C4-2B (cell line): ENCODE results near the gene SELENOO.
"Not testable (repeated sequence)": the region's sequence is repeated elsewhere in the genome, so short reads cannot be mapped to it uniquely, and the experiment has no call there.

Experiments
- H3K27ac ChIP-seq: fragments of 450-650 bp; 2 replicates; pipeline ENCODE4 v1.5.1; 2017
- ZFX ChIP-seq: fragments of 450-650 bp; IDR thresholded peaks from 2 replicates; pipeline ENCODE4 v1.6.1; 2017
- TF ChIP-seq, protein P1 (sequence below): fragments of 450-650 bp; conservative IDR thresholded peaks from 2 replicates; pipeline ENCODE4 v1.5.1; 2017; ENCODE audit warnings: mild to moderate bottlenecking

The SELENOO gene

DNA sequence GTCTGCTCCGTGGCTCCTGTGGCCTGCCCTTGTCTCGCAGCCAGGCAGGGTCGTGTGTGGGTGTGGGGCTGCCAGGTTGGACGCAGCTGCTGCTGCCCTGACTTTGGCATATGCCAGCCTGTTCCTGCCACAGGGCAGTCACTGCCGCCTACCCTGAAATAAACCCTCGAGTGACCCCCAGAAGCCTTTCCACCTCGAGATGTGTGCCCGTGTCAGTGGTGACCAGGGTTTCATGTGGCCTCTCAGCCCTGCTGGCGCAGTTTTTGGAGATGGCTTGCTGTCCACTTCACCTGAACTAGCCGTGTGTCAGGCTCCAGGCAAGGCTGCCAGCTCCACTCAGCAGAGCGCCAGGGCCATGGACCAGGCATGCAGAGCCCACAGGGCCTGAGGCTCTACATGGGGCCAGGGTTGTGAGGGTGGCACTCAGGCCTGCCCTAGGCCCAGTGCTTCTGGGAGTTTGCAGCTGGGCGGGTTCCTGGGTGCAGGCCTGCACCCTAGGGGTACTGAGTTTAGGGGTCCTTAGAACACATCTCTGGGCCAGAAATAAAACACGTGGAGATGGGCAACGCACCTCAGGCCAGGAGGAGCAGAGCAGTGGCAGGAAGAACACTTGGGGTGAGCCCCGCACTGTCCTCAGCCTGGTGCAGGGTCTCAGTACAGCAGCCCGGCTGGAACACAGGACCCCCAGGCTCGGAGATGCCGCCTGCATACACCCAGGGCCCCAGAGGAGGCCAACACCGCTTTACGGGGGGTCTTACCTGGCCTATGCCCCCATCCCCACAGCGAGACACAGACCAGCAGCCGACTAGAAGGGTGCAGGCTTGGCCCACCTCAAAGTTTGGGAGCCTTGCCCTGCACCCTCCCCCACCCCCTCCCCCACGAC is 39.1 kb upstream of the SELENOO start:
- H3K27ac ChIP-seq, result no peak overlapping the region
- TF ChIP-seq, protein P1, sequence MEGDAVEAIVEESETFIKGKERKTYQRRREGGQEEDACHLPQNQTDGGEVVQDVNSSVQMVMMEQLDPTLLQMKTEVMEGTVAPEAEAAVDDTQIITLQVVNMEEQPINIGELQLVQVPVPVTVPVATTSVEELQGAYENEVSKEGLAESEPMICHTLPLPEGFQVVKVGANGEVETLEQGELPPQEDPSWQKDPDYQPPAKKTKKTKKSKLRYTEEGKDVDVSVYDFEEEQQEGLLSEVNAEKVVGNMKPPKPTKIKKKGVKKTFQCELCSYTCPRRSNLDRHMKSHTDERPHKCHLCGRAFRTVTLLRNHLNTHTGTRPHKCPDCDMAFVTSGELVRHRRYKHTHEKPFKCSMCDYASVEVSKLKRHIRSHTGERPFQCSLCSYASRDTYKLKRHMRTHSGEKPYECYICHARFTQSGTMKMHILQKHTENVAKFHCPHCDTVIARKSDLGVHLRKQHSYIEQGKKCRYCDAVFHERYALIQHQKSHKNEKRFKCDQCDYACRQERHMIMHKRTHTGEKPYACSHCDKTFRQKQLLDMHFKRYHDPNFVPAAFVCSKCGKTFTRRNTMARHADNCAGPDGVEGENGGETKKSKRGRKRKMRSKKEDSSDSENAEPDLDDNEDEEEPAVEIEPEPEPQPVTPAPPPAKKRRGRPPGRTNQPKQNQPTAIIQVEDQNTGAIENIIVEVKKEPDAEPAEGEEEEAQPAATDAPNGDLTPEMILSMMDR, result no peak
- TF ChIP-seq ZFX, result no peak

GRCh38 chr22:50162391-50162956 is 38.3 kb upstream of the SELENOO start:
- no peak overlapping the region for H3K27ac ChIP-seq
- TF ChIP-seq ZFX, result no peak
- TF ChIP-seq, protein P1, result no peak

- TF ChIP-seq, protein P1, result no peak
- TF ChIP-seq ZFX, result no peak
Measured at GRCh38 chr22:50165436-50166123, 35.2 kb upstream of the SELENOO start.

GRCh38 chr22:50167689-50168489 is 32.9 kb upstream of the SELENOO start:
- TF ChIP-seq, protein P1, result no peak
- no peak for TF ChIP-seq ZFX

More at GRCh38 chr22:50165436-50166123, 35.2 kb upstream of the SELENOO start:
- no peak overlapping the region for H3K27ac ChIP-seq

GRCh38 chr22:50168490-50169180 is 32.2 kb upstream of the SELENOO start:
- H3K27ac ChIP-seq, result not testable (repeated sequence)

More at GRCh38 chr22:50167689-50168489, 32.9 kb upstream of the SELENOO start:
- no peak overlapping the region for H3K27ac ChIP-seq

- TF ChIP-seq, protein P1, result no peak
- no peak for TF ChIP-seq ZFX
- peak overlapping the region; percentile 83 for H3K27ac ChIP-seq
Measured at GRCh38 chr22:50169181-50169759, 31.5 kb upstream of the SELENOO start.
